Measurements from ENCODE around the gene PPP3CA. TPM values are rescaled to one million over a fixed set of nuclear protein-coding genes. Genes with fewer than 3 reads are reported as not detected.

Gene PPP3CA
- total and polyA plus RNA-seq, 2 experiments from 2014 or later: 42.3 to 42.8 TPM

- Histone ChIP-seq H3K36me3 (ENCODE audit: low read depth) (no peaks in the 10 kb centered on the region), H3F3A (ENCODE audit: insufficient read depth) (peaks cover 23% of the 10 kb centered on the region), H3K79me2 (ENCODE audit: insufficient read depth) (peaks cover 90% of the 10 kb centered on the region), H3K9ac (no peak overlapping the region), H3K4me3 (no peak overlapping the region), H4K20me1 (ENCODE audit: insufficient read depth) (no peaks in the 10 kb centered on the region; the same call in 1 of the 2 replicates), H3K4me1 (ENCODE audit: insufficient read depth) (peaks cover 28% of the 10 kb centered on the region), H3K9me2 (ENCODE audit: insufficient read depth) (no peaks in the 10 kb centered on the region), H2AFZ (no peak overlapping the region), H3K27ac (no peak overlapping the region), H3K27me3 (replicated peaks; ENCODE audit: insufficient read depth) (no peaks in the 10 kb centered on the region), H3K9me3 (ENCODE audit: low read depth) (no peaks in the 10 kb centered on the region), H3K4me2 (ENCODE audit: unreplicated experiment) (no peak overlapping the region)
- DNase-seq: no peak
- TF ChIP-seq EZH2 (IDR thresholded peaks at IDR 0.05; ENCODE audit: insufficient read depth, poor library complexity, severe bottlenecking) (no peak), EZH2phosphoT487 (IDR thresholded peaks at IDR 0.05; ENCODE audit: insufficient read depth, low read depth) (no peak)
- in situ Hi-C loops (cut with MboI): no loop called here
- 96 to 97% methylated on average over 3 of the region's 3 CpGs for WGBS, 2 experiments (ENCODE audit: low coverage in 1 of 2, low lambda C conversion rate in 2 of 2, missing lambda C conversion rate in 2 of 2)
Measured at GRCh38 chr4:101276661-101277060, 70.7 kb downstream of the PPP3CA start.

GRCh38 chr4:101274888-101275752, 72.2 kb downstream of the PPP3CA start:
- WGBS, 2 experiments (ENCODE audit: low coverage in 1 of 2, low lambda C conversion rate in 2 of 2, missing lambda C conversion rate in 2 of 2): 83 to 85% methylated on average over 7 of the region's 7 CpGs
- H3K79me2 ChIP-seq (ENCODE audit: insufficient read depth): peaks cover 90% of the 10 kb centered on the region

GRCh38 chr4:101271516-101271915, 75.8 kb downstream of the PPP3CA start:
- DNase-seq: peak; percentile 13
- Histone ChIP-seq H3K36me3 (ENCODE audit: low read depth) (no peaks in the 10 kb centered on the region), H3K9ac (no peak overlapping the region), H3K9me2 (ENCODE audit: insufficient read depth) (no peaks in the 10 kb centered on the region), H4K20me1 (ENCODE audit: insufficient read depth) (peaks cover 7% of the 10 kb centered on the region; the same call in 1 of the 2 replicates), H3K27ac (no peak overlapping the region), H3K9me3 (ENCODE audit: low read depth) (no peaks in the 10 kb centered on the region), H3K4me2 (ENCODE audit: unreplicated experiment) (no peak overlapping the region), H3K4me3 (no peak overlapping the region), H3K79me2 (ENCODE audit: insufficient read depth) (peaks cover 100% of the 10 kb centered on the region), H3K4me1 (ENCODE audit: insufficient read depth) (no peaks in the 10 kb centered on the region), H2AFZ (no peak overlapping the region), H3F3A (ENCODE audit: insufficient read depth) (no peaks in the 10 kb centered on the region), H3K27me3 (replicated peaks; ENCODE audit: insufficient read depth) (no peaks in the 10 kb centered on the region)
- no peak for TF ChIP-seq EZH2 (IDR thresholded peaks at IDR 0.05; ENCODE audit: insufficient read depth, poor library complexity, severe bottlenecking)
- no peak for TF ChIP-seq EZH2phosphoT487 (IDR thresholded peaks at IDR 0.05; ENCODE audit: insufficient read depth, low read depth)
- in situ Hi-C loops (cut with MboI): no loop called here
- WGBS, 2 experiments (ENCODE audit: low coverage in 1 of 2, low lambda C conversion rate in 2 of 2, missing lambda C conversion rate in 2 of 2): 64 to 73% methylated on average over 2 of the region's 2 CpGs

More at GRCh38 chr4:101274888-101275752, 72.2 kb downstream of the PPP3CA start:
- Histone ChIP-seq H3K9me3 (ENCODE audit: low read depth) (no peaks in the 10 kb centered on the region), H3K36me3 (ENCODE audit: low read depth) (no peaks in the 10 kb centered on the region), H3K4me3 (no peak overlapping the region), H3K4me2 (ENCODE audit: unreplicated experiment) (no peak overlapping the region), H2AFZ (no peak overlapping the region), H4K20me1 (ENCODE audit: insufficient read depth) (no peaks in the 10 kb centered on the region; the same call in 1 of the 2 replicates), H3K4me1 (ENCODE audit: insufficient read depth) (peaks cover 27% of the 10 kb centered on the region), H3K9ac (no peak overlapping the region), H3F3A (ENCODE audit: insufficient read depth) (peaks cover 21% of the 10 kb centered on the region), H3K27ac (no peak overlapping the region), H3K27me3 (replicated peaks; ENCODE audit: insufficient read depth) (no peaks in the 10 kb centered on the region), H3K9me2 (ENCODE audit: insufficient read depth) (no peaks in the 10 kb centered on the region)
- no peak for DNase-seq
- TF ChIP-seq EZH2 (IDR thresholded peaks at IDR 0.05; ENCODE audit: insufficient read depth, poor library complexity, severe bottlenecking) (no peak), EZH2phosphoT487 (IDR thresholded peaks at IDR 0.05; ENCODE audit: insufficient read depth, low read depth) (no peak)
- in situ Hi-C loops (cut with MboI): no loop called here

GRCh38 chr4:101269682-101270081, 77.6 kb downstream of the PPP3CA start:
- Histone ChIP-seq H3K9me3 (ENCODE audit: low read depth) (no peaks in the 10 kb centered on the region), H3K9me2 (ENCODE audit: insufficient read depth) (no peaks in the 10 kb centered on the region), H3F3A (ENCODE audit: insufficient read depth) (0 out of 2 replicates have a peak, but pooled peaks cover 4% of the 10 kb centered on the region), H3K4me3 (no peak overlapping the region), H3K27me3 (replicated peaks; ENCODE audit: insufficient read depth) (no peaks in the 10 kb centered on the region), H3K9ac (no peak overlapping the region), H3K27ac (no peak overlapping the region), H3K79me2 (ENCODE audit: insufficient read depth) (peaks cover 100% of the 10 kb centered on the region), H3K36me3 (ENCODE audit: low read depth) (no peaks in the 10 kb centered on the region), H3K4me1 (ENCODE audit: insufficient read depth) (no peaks in the 10 kb centered on the region), H3K4me2 (ENCODE audit: unreplicated experiment) (no peak overlapping the region), H4K20me1 (ENCODE audit: insufficient read depth) (peaks cover 13% of the 10 kb centered on the region; the same call in 1 of the 2 replicates), H2AFZ (no peak overlapping the region)
- TF ChIP-seq EZH2 (IDR thresholded peaks at IDR 0.05; ENCODE audit: insufficient read depth, poor library complexity, severe bottlenecking): no peak
- no peak for TF ChIP-seq EZH2phosphoT487 (IDR thresholded peaks at IDR 0.05; ENCODE audit: insufficient read depth, low read depth)
- 97 to 100% methylated on average over 1 of the region's 1 CpG for WGBS, 2 experiments (ENCODE audit: low coverage in 1 of 2, low lambda C conversion rate in 2 of 2, missing lambda C conversion rate in 2 of 2)
- DNase-seq: no peak
- in situ Hi-C loops (cut with MboI): no loop called here
